HepG2 (cell line): ENCODE data around the gene LRP1-AS. TPM values are rescaled to one million over a fixed set of nuclear protein-coding genes. Genes with fewer than 3 reads are reported as not detected.

Experiments
- ATAC-seq: fragments of 200-7000 bp; cut with Tn5 transposase; 3 replicates; pipeline ENCODE4 v1.9.1; 2020; ENCODE audit warnings: mild to moderate bottlenecking, moderate library complexity
- BruUV-seq: library from RNA; stranded (reverse); fragments of 400-500 nt; replicated peaks from 2 replicates; lab custom pipeline; 2021; lab: Mats Ljungman, UMichigan
- CTCF ChIA-PET: fragments of 300-600 bp; formaldehyde crosslinking; extraction: SDS; loops from one replicate; lab custom pipeline; 2021; ENCODE audit warnings: low total read pairs, inconsistent platforms, low intra/inter-chr PET ratio; lab: Yijun Ruan, JAX
- POLR2A ChIA-PET: fragments of 350-600 bp; sonication (Branson Sonifier 250); formaldehyde crosslinking; loops from one replicate; lab custom pipeline; 2020; ENCODE audit warnings: antibody characterized with exemption, inconsistent platforms; lab: Yijun Ruan, JAX
- DNase-seq: peaks from one replicate; pipeline ENCODE4 v3.0.0-alpha.2; 2015; ENCODE audit warnings: low spot score
- FAIRE-seq: peaks from 3 replicates; lab custom pipeline; 2011; peaks lifted over from hg19 to GRCh38; lab: Jason Lieb, UNC
- H2AFZ ChIP-seq: one replicate; pipeline ENCODE4 v1.6.1; 2011; ENCODE audit warnings: low read length, inconsistent platforms
- H3K27ac ChIP-seq: fragments of 300-600 bp; 3 replicates; pipeline ENCODE4 v1.8.0; 2011; ENCODE audit warnings: mixed run types, mild to moderate bottlenecking, mixed read lengths, low read length, inconsistent platforms; ENCODE audit not compliant: insufficient read depth; ENCODE audit errors: extremely low read length
- H3K27me3 ChIP-seq, 2 experiments: fragments of 200-600 bp in 1 of 2; 2 replicates in 1 of 2; 3 replicates in 1 of 2; pipeline versions ENCODE4 v1.6.0 to v1.8.0; 2011; ENCODE audit warnings: low read length in 2 of 2, mild to moderate bottlenecking in 2 of 2, moderate library complexity in 2 of 2, inconsistent platforms in 1 of 2; ENCODE audit not compliant: insufficient read depth in 2 of 2, control insufficient read depth in 1 of 2
- H3K36me3 ChIP-seq, 2 experiments: fragments of 200-600 bp in 1 of 2; replicated peaks in 1 of 2; 2 replicates in 1 of 2; 3 replicates in 1 of 2; pipeline versions ENCODE4 v1.5.1 to v1.8.0; 2011; ENCODE audit warnings: low read length in 2 of 2, inconsistent platforms in 1 of 2; ENCODE audit not compliant: insufficient read depth in 2 of 2, control insufficient read depth in 1 of 2
- H3K4me1 ChIP-seq: 2 replicates; pipeline ENCODE4 v1.5.1; 2012; ENCODE audit warnings: low read length, inconsistent platforms; ENCODE audit not compliant: insufficient read depth
- H3K4me2 ChIP-seq: 2 replicates; pipeline ENCODE4 v1.6.0; 2011; ENCODE audit warnings: low read depth, low read length, inconsistent platforms
- H3K4me3 ChIP-seq, 3 experiments: fragments of 200-600 bp in 1 of 3; sonication (generic), shearing (Covaris generic) in 1 of 3; replicated peaks in 1 of 3; 2 replicates each; pipeline ENCODE4 v1.5.1; 2011 to 2016; ENCODE audit warnings: low read length in 3 of 3, inconsistent platforms in 2 of 3, low read depth in 2 of 3, mild to moderate bottlenecking in 2 of 3, control low read depth in 1 of 3, mixed read lengths in 1 of 3; ENCODE audit not compliant: insufficient read depth in 1 of 3
- H3K79me2 ChIP-seq: one replicate; pipeline ENCODE4 v1.6.1; 2011; ENCODE audit warnings: low read length, inconsistent platforms; ENCODE audit not compliant: insufficient read depth
- H3K9ac ChIP-seq: 2 replicates; pipeline ENCODE4 v1.6.0; 2011; ENCODE audit warnings: mild to moderate bottlenecking, low read depth, low read length, inconsistent platforms; ENCODE audit not compliant: insufficient read depth
- H3K9me3 ChIP-seq: 2 replicates; pipeline ENCODE4 v1.5.1; 2012; ENCODE audit warnings: mild to moderate bottlenecking, low read length
- H4K20me1 ChIP-seq: 2 replicates; pipeline ENCODE4 v1.6.0; 2011; ENCODE audit warnings: inconsistent platforms, mild to moderate bottlenecking, low read length, moderate library complexity; ENCODE audit not compliant: insufficient read depth
- CHD4 ChIP-seq: fragments of 200-600 bp; sonication (generic); IDR thresholded peaks from 2 replicates; pipeline ENCODE4 v1.7.0; 2017; ENCODE audit warnings: mild to moderate bottlenecking, low read length, borderline replicate concordance
- FOXJ3 ChIP-seq: sonication (generic); formaldehyde crosslinking; IDR thresholded peaks from 2 replicates; pipeline ENCODE4 v1.4.0; 2020; ENCODE audit warnings: missing genetic modification reagents, mild to moderate bottlenecking, borderline replicate concordance
- GABPB1 ChIP-seq: IDR thresholded peaks from 2 replicates; pipeline ENCODE4 v1.6.1; 2016; ENCODE audit warnings: mild to moderate bottlenecking, missing genetic modification reagents, moderate library complexity, missing compliant biosample characterization
- IKZF1 ChIP-seq: fragments of 450-650 bp; IDR thresholded peaks from 2 replicates; pipeline ENCODE4 v1.7.1; 2016
- ISL2 ChIP-seq: sonication (generic); formaldehyde crosslinking; IDR thresholded peaks from 2 replicates; pipeline ENCODE4 v1.5.0; 2020; ENCODE audit warnings: missing genetic modification reagents
- KDM1A ChIP-seq: IDR thresholded peaks from 2 replicates; pipeline ENCODE4 v1.6.1; 2016; ENCODE audit warnings: missing compliant biosample characterization
- KDM4B ChIP-seq: sonication (generic); formaldehyde crosslinking; IDR thresholded peaks from 2 replicates; pipeline ENCODE4 v1.4.0; 2020; ENCODE audit warnings: missing genetic modification reagents
- NFYB ChIP-seq: sonication (generic); formaldehyde crosslinking; IDR thresholded peaks from 2 replicates; pipeline ENCODE4 v1.4.0; 2020; ENCODE audit warnings: missing genetic modification reagents
- POLR2G ChIP-seq: fragments of 200-400 bp; formaldehyde crosslinking; IDR thresholded peaks from 2 replicates; pipeline ENCODE4 v1.6.1; 2018; ENCODE audit warnings: mild to moderate bottlenecking, low read depth, low read length, moderate library complexity
- SMC3 ChIP-seq: IDR thresholded peaks from 2 replicates; pipeline ENCODE4 v1.6.1; 2011; ENCODE audit warnings: low read length, improper control_type of control experiment
- ZMYM3 ChIP-seq: sonication (generic); formaldehyde crosslinking; IDR thresholded peaks from 2 replicates; pipeline ENCODE4 v1.5.1; 2020; ENCODE audit warnings: mild to moderate bottlenecking, missing genetic modification reagents
- ZNF12 ChIP-seq: sonication (generic); formaldehyde crosslinking; IDR thresholded peaks from 2 replicates; pipeline ENCODE4 v1.5.0; 2020; ENCODE audit warnings: missing genetic modification reagents
- ZNF329 ChIP-seq: sonication (generic); formaldehyde crosslinking; IDR thresholded peaks from 2 replicates; pipeline ENCODE4 v1.9.0; 2021; ENCODE audit warnings: low read depth, mild to moderate bottlenecking, missing genetic modification reagents
- WGBS: methylation state at CpG from one replicate; pipeline ENCODE4 v1.1.6; 2017; ENCODE audit warnings: low lambda C conversion rate; 5-methylcytosine and 5-hydroxymethylcytosine counted together
- in situ Hi-C: cut with HindIII; loops from 2 replicates; pipeline ENCODE4 v1.10.0; 2017; ENCODE audit warnings: low pct_unique_long_range_greater_than_20kb; ENCODE audit not compliant: extremely low pct_ligation_motif_present
- intact Hi-C: fragments of 100-400 bp; cut with micrococcal nuclease; formaldehyde crosslinking; loops from one replicate; pipeline ENCODE4 v1.10.0; 2022; ENCODE audit not compliant: unreplicated experiment
- polyA plus RNA-seq, 8 experiments: library from polyadenylated mRNA; depleted of rRNA in 3 of 8; stranded (reverse) in 7 of 8; unstranded in 1 of 8; fragments of >200 nt; fragmentation: Illumina TruSeq in 4 of 8; extraction: Trizol in 4 of 8; gene quantifications; 2 replicates each; pipeline versions ENCODE4 v1.2.1 to v1.2.3, GENCODE V29; 2011 to 2016; ENCODE audit warnings: low read depth in 4 of 8, missing spikeins in 1 of 8, mixed read lengths in 1 of 8; ENCODE audit not compliant: insufficient read depth in 1 of 8
- total RNA-seq, 5 experiments: library from RNA; depleted of rRNA; stranded (reverse); fragments of >200 nt; fragmentation: Illumina TruSeq; extraction: Trizol; gene quantifications; 2 replicates each; pipeline ENCODE4 v1.2.3, GENCODE V29; 2016; ENCODE audit warnings: low read depth in 1 of 5
- TF ChIP-seq, protein P1 (sequence below), 2 experiments: sonication (generic) in 1 of 2; formaldehyde crosslinking in 1 of 2; IDR thresholded peaks; 2 replicates each; pipeline versions ENCODE4 v1.4.0 to v1.6.1; 2016 to 2020; ENCODE audit warnings: borderline replicate concordance in 1 of 2, low read depth in 1 of 2, mild to moderate bottlenecking in 1 of 2, missing genetic modification reagents in 1 of 2
- TF ChIP-seq, protein P2 (sequence below): sonication (generic); formaldehyde crosslinking; IDR thresholded peaks from 2 replicates; pipeline ENCODE4 v1.8.0; 2022; ENCODE audit warnings: mild to moderate bottlenecking, missing genetic modification reagents, moderate library complexity
- TF ChIP-seq, protein P3 (sequence below): sonication (generic); formaldehyde crosslinking; IDR thresholded peaks from 2 replicates; pipeline ENCODE4 v1.4.0; 2020; ENCODE audit warnings: missing genetic modification reagents

LRP1-AS gene
- total and polyA plus RNA-seq, 2 of the 13 experiments (the other 11 are each of a cell fraction or from before 2014, with no cell fraction given) = 0.20 TPM; not detected in 1

DNA sequence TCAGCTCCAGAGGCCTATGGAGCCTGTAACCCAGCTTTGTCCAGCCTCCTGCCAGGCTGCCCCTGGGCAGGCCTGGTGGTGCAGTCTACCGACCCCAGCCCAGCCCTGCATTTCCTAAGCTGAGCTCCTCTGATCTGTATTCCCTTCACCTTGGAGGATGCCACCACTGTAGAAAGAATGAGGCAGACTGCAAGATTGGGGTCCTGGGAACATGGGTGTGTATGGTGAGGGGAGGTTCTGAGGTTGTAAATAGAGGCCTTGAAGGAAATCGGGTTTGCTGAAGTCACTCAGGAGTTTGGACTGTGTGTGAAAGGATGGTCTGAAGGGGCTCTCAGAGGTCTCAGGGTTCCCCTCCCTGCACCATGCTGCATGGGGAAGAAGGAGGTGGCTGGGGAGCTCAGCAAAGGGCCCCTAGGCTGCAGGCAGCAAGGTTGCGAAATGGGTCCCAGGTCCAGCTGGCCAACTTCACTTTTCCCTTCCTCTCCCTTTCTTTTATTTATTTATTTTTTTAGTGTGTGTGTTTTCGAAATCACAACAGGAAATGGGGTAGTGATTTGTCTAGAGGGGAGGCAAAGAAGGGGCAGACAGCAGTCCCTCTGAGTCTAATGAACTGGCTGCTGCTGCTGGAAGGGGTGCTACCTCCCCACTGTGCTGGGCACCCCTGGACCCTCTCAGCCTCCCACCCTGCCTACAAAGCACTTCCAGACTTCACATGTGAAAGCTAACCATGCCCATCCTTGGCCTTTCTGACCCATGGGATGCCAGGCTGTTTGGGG, 1.2 kb upstream of the LRP1-AS start (continued):
- TF ChIP-seq, protein P1, sequence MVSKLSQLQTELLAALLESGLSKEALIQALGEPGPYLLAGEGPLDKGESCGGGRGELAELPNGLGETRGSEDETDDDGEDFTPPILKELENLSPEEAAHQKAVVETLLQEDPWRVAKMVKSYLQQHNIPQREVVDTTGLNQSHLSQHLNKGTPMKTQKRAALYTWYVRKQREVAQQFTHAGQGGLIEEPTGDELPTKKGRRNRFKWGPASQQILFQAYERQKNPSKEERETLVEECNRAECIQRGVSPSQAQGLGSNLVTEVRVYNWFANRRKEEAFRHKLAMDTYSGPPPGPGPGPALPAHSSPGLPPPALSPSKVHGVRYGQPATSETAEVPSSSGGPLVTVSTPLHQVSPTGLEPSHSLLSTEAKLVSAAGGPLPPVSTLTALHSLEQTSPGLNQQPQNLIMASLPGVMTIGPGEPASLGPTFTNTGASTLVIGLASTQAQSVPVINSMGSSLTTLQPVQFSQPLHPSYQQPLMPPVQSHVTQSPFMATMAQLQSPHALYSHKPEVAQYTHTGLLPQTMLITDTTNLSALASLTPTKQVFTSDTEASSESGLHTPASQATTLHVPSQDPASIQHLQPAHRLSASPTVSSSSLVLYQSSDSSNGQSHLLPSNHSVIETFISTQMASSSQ (IDR thresholded peaks at IDR 0.05; ENCODE audit: low read depth) = no peak
- TF ChIP-seq, protein P1 (CRISPR knock-in tag; IDR thresholded peaks at IDR 0.05; ENCODE audit: borderline replicate concordance) = no peak
- TF ChIP-seq ISL2 (peak; percentile 77), ZNF329 (CRISPR knock-in tag) (no peak), GABPB1 (CRISPR knock-in tag) (peak; percentile 51; the same call in 1 of the 2 replicates)

DNA sequence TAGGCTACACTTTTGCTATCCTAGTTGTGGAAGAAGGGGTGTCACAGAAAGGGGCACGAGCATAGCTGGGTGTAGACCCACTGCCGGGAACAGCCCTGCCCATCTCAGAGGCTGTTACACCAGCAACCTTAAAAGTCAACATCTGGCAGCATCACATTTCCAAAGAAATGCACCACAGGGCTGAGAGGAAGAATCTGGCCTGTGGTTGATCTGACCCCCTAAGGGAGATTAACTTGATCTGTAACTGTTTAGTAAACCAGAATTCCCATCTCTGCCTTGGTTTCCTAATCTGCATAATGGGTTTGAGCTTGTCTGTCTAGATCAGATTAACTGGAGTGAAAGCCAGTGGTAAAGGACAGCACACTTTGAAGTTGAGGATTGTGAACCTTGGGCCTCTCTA, 1.3 kb downstream of the LRP1-AS start:
- Histone ChIP-seq H3K9ac (no peak overlapping the region), H3K27me3 (no peaks in the 10 kb centered on the region), H4K20me1 (no peaks in the 10 kb centered on the region), H3K9me3 (no peaks in the 10 kb centered on the region), H3K4me2 (peak overlapping the region; percentile 63; the same call in 1 of the 2 replicates), H3K79me2 (peaks cover 7% of the 10 kb centered on the region), H3K4me3 (no peak overlapping the region), H3K27ac (peak overlapping the region; percentile 92), H2AFZ (no peak overlapping the region), H3K36me3 (peaks cover 32 to 46% of the 10 kb centered on the region in 2 experiments), H3K4me1 (peaks cover 90% of the 10 kb centered on the region)
- WGBS = 67% methylated on average over 1 of the region's 2 CpGs
- CTCF ChIA-PET = no interaction called here
- DNase-seq = no peak
- POLR2A ChIA-PET = interaction anchor here (1.4 to 11.4 kb wide), 5 partner anchors 15 to 77 kb away, joined by 4 to 827 read pairs (median 14); partner anchors contain the start of genes LRP1 and STAT6
- FAIRE-seq = no peak
- no peak for ATAC-seq
- BruUV-seq = no TSS peak
- in situ Hi-C loops = no loop called here
- intact Hi-C loops = no loop called here
- TF ChIP-seq FOXJ3 (CRISPR knock-in tag) (no peak), IKZF1 (no peak), SMC3 (no peak), CHD4 (peak; percentile 72; the same call in 1 of the 2 replicates), KDM1A (CRISPR knock-in tag) (0 out of 2 replicates have a peak, but pooled peaks have one; percentile 55), ZNF12 (CRISPR knock-in tag) (no peak), NFYB (no peak), POLR2G (no peak), KDM4B (CRISPR knock-in tag) (no peak), ZMYM3 (0 out of 2 replicates have a peak, but pooled peaks have one; percentile 13)
- TF ChIP-seq, protein P2, sequence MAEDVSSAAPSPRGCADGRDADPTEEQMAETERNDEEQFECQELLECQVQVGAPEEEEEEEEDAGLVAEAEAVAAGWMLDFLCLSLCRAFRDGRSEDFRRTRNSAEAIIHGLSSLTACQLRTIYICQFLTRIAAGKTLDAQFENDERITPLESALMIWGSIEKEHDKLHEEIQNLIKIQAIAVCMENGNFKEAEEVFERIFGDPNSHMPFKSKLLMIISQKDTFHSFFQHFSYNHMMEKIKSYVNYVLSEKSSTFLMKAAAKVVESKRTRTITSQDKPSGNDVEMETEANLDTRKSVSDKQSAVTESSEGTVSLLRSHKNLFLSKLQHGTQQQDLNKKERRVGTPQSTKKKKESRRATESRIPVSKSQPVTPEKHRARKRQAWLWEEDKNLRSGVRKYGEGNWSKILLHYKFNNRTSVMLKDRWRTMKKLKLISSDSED (CRISPR knock-in tag) = no peak
- TF ChIP-seq, protein P3, sequence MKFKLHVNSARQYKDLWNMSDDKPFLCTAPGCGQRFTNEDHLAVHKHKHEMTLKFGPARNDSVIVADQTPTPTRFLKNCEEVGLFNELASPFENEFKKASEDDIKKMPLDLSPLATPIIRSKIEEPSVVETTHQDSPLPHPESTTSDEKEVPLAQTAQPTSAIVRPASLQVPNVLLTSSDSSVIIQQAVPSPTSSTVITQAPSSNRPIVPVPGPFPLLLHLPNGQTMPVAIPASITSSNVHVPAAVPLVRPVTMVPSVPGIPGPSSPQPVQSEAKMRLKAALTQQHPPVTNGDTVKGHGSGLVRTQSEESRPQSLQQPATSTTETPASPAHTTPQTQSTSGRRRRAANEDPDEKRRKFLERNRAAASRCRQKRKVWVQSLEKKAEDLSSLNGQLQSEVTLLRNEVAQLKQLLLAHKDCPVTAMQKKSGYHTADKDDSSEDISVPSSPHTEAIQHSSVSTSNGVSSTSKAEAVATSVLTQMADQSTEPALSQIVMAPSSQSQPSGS (CRISPR knock-in tag) = no peak
